Mesothelial cell of epicardium (in vitro differentiated cells): Measurements from ENCODE around the gene ZNF282. TPM values are rescaled to one million over a fixed set of nuclear protein-coding genes. Genes with fewer than 3 reads are reported as not detected.

Experiments
- DNase-seq, 2 experiments: peaks; one replicate each; pipeline ENCODE4 v3.0.0; 2021; ENCODE audit warnings: low spot score in 2 of 2; ENCODE audit not compliant: unreplicated experiment in 2 of 2
- H3K27ac Mint-ChIP-seq: 2 replicates; pipeline ENCODE4 v1.8.0; 2021; ENCODE audit warnings: mixed read lengths
- H3K27me3 Mint-ChIP-seq: 2 replicates; pipeline ENCODE4 v1.8.0; 2021; ENCODE audit warnings: low read depth, mixed read lengths
- H3K36me3 Mint-ChIP-seq: 2 replicates; pipeline ENCODE4 v1.8.0; 2021; ENCODE audit warnings: mixed read lengths
- H3K4me1 Mint-ChIP-seq: 2 replicates; pipeline ENCODE4 v1.8.0; 2021; ENCODE audit warnings: mixed read lengths
- H3K4me3 Mint-ChIP-seq: 2 replicates; pipeline ENCODE4 v1.8.0; 2021; ENCODE audit warnings: mild to moderate bottlenecking, moderate library complexity, mixed read lengths
- H3K9me3 Mint-ChIP-seq: 2 replicates; pipeline ENCODE4 v1.8.0; 2021; ENCODE audit warnings: mixed read lengths
- total RNA-seq: library from RNA; stranded (reverse); gene quantifications from 3 replicates; pipeline ENCODE4 v1.2.1, GENCODE V29; 2021
- TF ChIP-seq, protein P1 (sequence below): fragments of 200-600 bp; sonication (generic); IDR thresholded peaks from one replicate; pipeline ENCODE4 v1.5.0; 2021; ENCODE audit warnings: antibody characterized with exemption; ENCODE audit not compliant: unreplicated experiment

The ZNF282 gene
- total RNA-seq, 1 donor from 2014 or later: 47.0 TPM

DNA sequence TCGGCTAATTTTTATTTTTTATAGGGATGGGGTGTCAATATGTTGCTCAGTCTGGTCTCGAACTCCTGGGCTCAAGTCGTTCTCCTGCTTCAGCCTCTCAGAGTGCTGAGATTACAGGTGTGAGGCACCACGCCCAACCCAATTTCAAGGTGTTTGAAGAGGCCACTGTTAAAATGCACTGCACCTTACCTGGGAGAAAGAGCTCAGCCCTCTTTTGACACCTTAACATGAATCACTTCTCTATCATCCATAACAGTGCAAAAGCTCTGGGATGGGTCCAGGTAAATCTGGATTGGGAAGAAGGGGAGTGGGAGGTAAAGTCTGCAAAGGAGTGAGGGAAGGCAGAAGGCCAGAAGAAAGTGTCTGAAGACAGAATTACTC, 557 bp upstream of the ZNF282 start:
- Mint-ChIP-seq H3K27ac (peak overlapping the region; percentile 56), H3K9me3 (peaks cover 5% of the 10 kb centered on the region), H3K27me3 (peaks cover 12% of the 10 kb centered on the region), H3K36me3 (peaks cover 15% of the 10 kb centered on the region), H3K4me1 (peaks cover 20% of the 10 kb centered on the region), H3K4me3 (peak overlapping the region; percentile 83)
- no peak for DNase-seq
- TF ChIP-seq, protein P1, sequence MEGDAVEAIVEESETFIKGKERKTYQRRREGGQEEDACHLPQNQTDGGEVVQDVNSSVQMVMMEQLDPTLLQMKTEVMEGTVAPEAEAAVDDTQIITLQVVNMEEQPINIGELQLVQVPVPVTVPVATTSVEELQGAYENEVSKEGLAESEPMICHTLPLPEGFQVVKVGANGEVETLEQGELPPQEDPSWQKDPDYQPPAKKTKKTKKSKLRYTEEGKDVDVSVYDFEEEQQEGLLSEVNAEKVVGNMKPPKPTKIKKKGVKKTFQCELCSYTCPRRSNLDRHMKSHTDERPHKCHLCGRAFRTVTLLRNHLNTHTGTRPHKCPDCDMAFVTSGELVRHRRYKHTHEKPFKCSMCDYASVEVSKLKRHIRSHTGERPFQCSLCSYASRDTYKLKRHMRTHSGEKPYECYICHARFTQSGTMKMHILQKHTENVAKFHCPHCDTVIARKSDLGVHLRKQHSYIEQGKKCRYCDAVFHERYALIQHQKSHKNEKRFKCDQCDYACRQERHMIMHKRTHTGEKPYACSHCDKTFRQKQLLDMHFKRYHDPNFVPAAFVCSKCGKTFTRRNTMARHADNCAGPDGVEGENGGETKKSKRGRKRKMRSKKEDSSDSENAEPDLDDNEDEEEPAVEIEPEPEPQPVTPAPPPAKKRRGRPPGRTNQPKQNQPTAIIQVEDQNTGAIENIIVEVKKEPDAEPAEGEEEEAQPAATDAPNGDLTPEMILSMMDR: no peak

GRCh38 chr7:149196151-149196704, 882 bp downstream of the ZNF282 start:
- Mint-ChIP-seq H3K27ac (peak overlapping the region; percentile 93), H3K4me3 (peak overlapping the region; percentile 87), H3K36me3 (peaks cover 26% of the 10 kb centered on the region), H3K9me3 (peaks cover 9% of the 10 kb centered on the region), H3K27me3 (peaks cover 2% of the 10 kb centered on the region), H3K4me1 (peaks cover 24% of the 10 kb centered on the region)
- TF ChIP-seq, protein P1: no peak
- no peak for DNase-seq

GRCh38 chr7:149196705-149197171, 1.4 kb downstream of the ZNF282 start:
- Mint-ChIP-seq H3K27me3 (no peaks in the 10 kb centered on the region), H3K36me3 (peaks cover 28% of the 10 kb centered on the region), H3K9me3 (peaks cover 9% of the 10 kb centered on the region), H3K27ac (peak overlapping the region; percentile 93), H3K4me1 (peaks cover 24% of the 10 kb centered on the region), H3K4me3 (peak overlapping the region; percentile 87)
- TF ChIP-seq, protein P1: no peak
- DNase-seq: no peak

- TF ChIP-seq, protein P1: no peak
- Mint-ChIP-seq H3K27me3 (no peaks in the 10 kb centered on the region), H3K36me3 (peaks cover 32% of the 10 kb centered on the region), H3K4me3 (peak overlapping the region; percentile 87), H3K27ac (no peak overlapping the region), H3K9me3 (peaks cover 9% of the 10 kb centered on the region), H3K4me1 (peaks cover 24% of the 10 kb centered on the region)
- no peak for DNase-seq
Observed at GRCh38 chr7:149197675-149198074, 2.3 kb downstream of the ZNF282 start.

DNA sequence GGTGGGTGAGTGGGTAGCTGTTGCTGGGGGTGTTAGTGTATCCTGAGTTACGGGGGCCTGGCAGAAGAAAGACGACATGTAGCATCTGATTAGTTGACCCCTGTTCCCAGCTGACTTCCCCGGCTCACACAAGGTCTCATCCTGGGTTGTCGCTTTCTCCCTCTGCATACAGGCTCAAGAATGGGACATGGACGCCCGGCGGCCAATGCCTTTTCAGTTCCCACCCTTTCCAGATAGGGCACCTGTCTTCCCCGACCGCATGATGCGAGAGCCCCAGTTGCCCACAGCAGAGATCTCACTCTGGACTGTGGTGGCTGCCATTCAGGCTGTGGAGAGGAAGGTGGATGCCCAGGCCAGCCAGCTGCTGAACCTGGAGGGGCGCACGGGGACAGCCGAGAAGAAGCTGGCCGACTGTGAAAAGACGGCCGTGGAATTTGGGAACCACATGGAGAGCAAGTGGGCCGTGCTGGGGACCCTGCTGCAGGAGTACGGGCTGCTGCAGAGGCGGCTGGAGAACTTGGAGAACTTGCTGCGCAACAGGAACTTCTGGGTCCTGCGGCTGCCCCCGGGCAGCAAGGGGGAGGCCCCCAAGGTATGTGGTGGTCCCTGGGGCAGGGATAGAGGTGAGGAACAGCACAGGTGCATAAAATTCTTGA, 2.9 kb downstream of the ZNF282 start:
- TF ChIP-seq, protein P1: no peak
- Mint-ChIP-seq H3K27ac (no peak overlapping the region), H3K36me3 (peaks cover 38% of the 10 kb centered on the region), H3K4me3 (no peak overlapping the region), H3K27me3 (no peaks in the 10 kb centered on the region), H3K9me3 (peaks cover 9% of the 10 kb centered on the region), H3K4me1 (peaks cover 24% of the 10 kb centered on the region)
- no peak for DNase-seq
